GM20000 (cell line): Measurements from ENCODE around the gene ATP2A3.

Experiments
- DNase-seq: peaks from one replicate; pipeline ENCODE4 v3.0.0; 2012; ENCODE audit warnings: low spot score
- CTCF ChIP-seq: IDR thresholded peaks from 2 replicates; pipeline ENCODE4 v1.5.1; 2012; ENCODE audit warnings: mild to moderate bottlenecking, control low read depth; ENCODE audit errors: extremely low read depth, missing control alignments

The ATP2A3 gene

DNA sequence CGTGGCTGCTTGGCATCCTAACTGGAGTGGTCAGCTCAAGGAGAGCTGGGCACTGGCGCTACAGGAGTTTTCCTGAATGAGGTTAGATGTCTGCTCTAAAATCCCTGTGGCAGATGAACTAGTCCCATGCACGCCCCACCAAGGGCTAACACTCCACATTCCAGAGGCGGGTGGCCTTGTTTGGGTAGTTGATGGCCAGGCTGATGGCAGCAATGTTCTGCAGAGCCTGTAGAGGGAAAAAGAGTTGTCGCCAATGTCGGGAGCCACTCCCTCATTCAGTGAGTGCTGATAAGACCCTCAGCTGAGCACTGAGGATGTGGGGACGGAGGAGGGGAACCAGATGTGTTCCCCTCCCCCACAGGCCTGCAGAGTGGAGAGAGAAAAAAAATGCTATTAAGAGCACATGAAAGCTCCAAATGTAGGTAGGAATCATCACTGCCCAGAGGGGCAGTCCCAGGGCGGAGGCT lies 42.5 kb upstream of the ATP2A3 start:
- no peak for TF ChIP-seq CTCF
- no peak for DNase-seq

DNA sequence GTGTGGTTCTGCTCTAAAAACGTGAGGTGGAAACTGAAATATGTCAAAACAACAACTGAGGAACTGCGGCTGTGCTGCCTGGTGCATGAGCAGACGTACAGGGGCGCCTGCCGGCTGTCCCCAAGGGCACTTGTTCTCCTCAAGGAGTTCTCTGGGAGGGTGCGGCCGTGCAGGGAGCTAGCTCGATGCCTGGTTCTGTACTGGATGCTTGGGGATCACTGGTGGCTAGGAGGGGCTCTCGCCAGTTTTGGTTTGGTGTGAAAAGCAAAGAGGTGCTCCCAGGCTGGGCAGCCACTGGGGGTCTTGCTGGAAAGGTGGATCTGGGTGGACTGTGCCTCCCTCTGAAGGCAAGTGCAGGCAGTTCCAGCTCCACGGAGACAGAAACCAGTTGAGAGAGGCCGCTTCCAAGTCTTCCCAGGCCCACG lies 41.9 kb upstream of the ATP2A3 start:
- no peak for DNase-seq
- TF ChIP-seq CTCF, result no peak

GRCh38 chr17:4005296-4006164 lies 41.3 kb upstream of the ATP2A3 start:
- DNase-seq, result no peak

GRCh38 chr17:4004517-4005295 lies 40.5 kb upstream of the ATP2A3 start:
- DNase-seq, result peak; percentile 91

More at GRCh38 chr17:4005296-4006164, 41.3 kb upstream of the ATP2A3 start:
- no peak for TF ChIP-seq CTCF

DNA sequence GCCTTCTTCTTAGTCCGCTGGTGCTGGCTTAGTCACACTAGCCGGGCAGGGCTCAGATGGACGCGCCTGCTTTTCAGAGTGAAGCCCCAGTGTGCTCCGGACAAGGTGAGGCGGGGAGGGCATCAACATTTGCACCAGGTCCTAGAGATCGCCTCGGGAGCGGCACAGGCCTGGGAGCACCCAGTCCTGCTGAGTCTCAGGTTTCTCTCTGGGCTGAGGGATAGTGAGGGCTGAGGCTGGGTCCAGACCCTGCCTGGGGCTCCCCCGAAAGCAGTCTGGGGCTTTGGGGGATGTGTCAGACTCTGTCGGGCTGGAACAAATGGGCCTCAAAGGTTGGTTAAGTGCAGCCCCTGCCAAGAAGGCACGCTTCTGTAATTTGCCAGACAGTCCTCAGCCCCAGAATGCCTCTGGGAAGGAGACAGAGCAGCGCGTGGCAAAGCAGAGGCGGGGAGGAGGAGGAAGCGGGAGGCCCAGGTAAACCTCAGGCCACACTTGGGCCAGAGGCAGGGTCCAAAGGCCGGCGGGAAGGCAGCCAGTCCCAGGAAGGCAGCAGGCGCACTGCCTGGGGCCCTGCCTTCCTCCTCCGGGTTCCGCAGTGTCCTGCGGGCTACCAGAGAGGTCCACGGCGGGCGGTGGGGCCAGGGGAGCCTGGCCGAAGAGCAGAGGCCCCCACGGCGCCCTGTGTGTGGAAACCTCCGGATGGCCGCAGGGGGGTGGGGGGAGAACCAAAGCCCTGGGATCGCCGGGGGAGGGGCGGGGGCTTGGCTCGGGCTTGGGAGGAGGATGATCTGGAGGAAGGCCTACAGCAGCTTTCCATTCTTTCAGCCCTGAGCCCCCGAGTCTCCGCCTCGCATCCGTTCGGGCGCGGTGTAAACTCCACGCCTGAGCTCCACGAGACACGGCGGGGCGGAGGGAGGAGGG lies 39.5 kb upstream of the ATP2A3 start:
- no peak for DNase-seq
- TF ChIP-seq CTCF, result no peak

More at GRCh38 chr17:4004517-4005295, 40.5 kb upstream of the ATP2A3 start:
- peak; percentile 90 for TF ChIP-seq CTCF

GRCh38 chr17:4003131-4003500 lies 38.9 kb upstream of the ATP2A3 start:
- TF ChIP-seq CTCF, result no peak
- no peak for DNase-seq
